ENCODE data around the gene TTC9B.

The TTC9B gene

GRCh38 chr19:40217027-40217810 is 965 bp downstream of the TTC9B start:
- peaks cover 2% of the 10 kb centered on the region for H3K36me3 Mint-ChIP-seq
- no peak overlapping the region for H3K27ac Mint-ChIP-seq
- no peaks in the 10 kb centered on the region for H3K9me3 Mint-ChIP-seq (ENCODE audit: low read depth)
- H3K4me3 Mint-ChIP-seq, result peak overlapping the region; percentile 7
- H3K27me3 Mint-ChIP-seq, result peaks cover 28% of the 10 kb centered on the region
- peaks cover 10% of the 10 kb centered on the region for H3K4me1 Mint-ChIP-seq (ENCODE audit: low read depth)

- Mint-ChIP-seq H3K9me3 (ENCODE audit: low read depth) (no peaks in the 10 kb centered on the region), H3K36me3 (peaks cover 2% of the 10 kb centered on the region), H3K4me3 (peak overlapping the region; percentile 7), H3K27ac (no peak overlapping the region), H3K4me1 (ENCODE audit: low read depth) (peaks cover 6% of the 10 kb centered on the region), H3K27me3 (peaks cover 24% of the 10 kb centered on the region)
Measured at GRCh38 chr19:40216777-40217026, 1.5 kb downstream of the TTC9B start.

- Mint-ChIP-seq H3K36me3 (peaks cover 2% of the 10 kb centered on the region), H3K4me3 (peak overlapping the region; percentile 7), H3K27me3 (peaks cover 23% of the 10 kb centered on the region), H3K27ac (no peak overlapping the region), H3K4me1 (ENCODE audit: low read depth) (peaks cover 6% of the 10 kb centered on the region), H3K9me3 (ENCODE audit: low read depth) (no peaks in the 10 kb centered on the region)
Measured at GRCh38 chr19:40216013-40216776, 2.0 kb downstream of the TTC9B start.

- H3K4me1 Mint-ChIP-seq (ENCODE audit: low read depth), result peaks cover 6% of the 10 kb centered on the region
- peaks cover 18% of the 10 kb centered on the region for H3K27me3 Mint-ChIP-seq
- no peak overlapping the region for H3K4me3 Mint-ChIP-seq
- H3K27ac Mint-ChIP-seq, result no peak overlapping the region
- peaks cover 5% of the 10 kb centered on the region for H3K36me3 Mint-ChIP-seq
- H3K9me3 Mint-ChIP-seq (ENCODE audit: low read depth), result no peaks in the 10 kb centered on the region
Measured at GRCh38 chr19:40214936-40215335, 3.2 kb downstream of the TTC9B start.

GRCh38 chr19:40213882-40214570 is 4.2 kb downstream of the TTC9B start:
- Mint-ChIP-seq H3K36me3 (peaks cover 5% of the 10 kb centered on the region), H3K4me1 (ENCODE audit: low read depth) (peaks cover 6% of the 10 kb centered on the region), H3K9me3 (ENCODE audit: low read depth) (no peaks in the 10 kb centered on the region), H3K27ac (no peak overlapping the region), H3K4me3 (no peak overlapping the region), H3K27me3 (peaks cover 12% of the 10 kb centered on the region)

- H3K9me3 Mint-ChIP-seq (ENCODE audit: low read depth), result no peaks in the 10 kb centered on the region
- H3K4me3 Mint-ChIP-seq, result no peak overlapping the region
- H3K36me3 Mint-ChIP-seq, result peaks cover 5% of the 10 kb centered on the region
Measured at GRCh38 chr19:40213251-40213829, 4.8 kb downstream of the TTC9B start.

GRCh38 chr19:40210889-40211288 is 7.3 kb downstream of the TTC9B start:
- H3K9me3 Mint-ChIP-seq (ENCODE audit: low read depth), result no peaks in the 10 kb centered on the region
- H3K27ac Mint-ChIP-seq, result no peak overlapping the region
- no peaks in the 10 kb centered on the region for H3K27me3 Mint-ChIP-seq
- H3K4me3 Mint-ChIP-seq, result no peak overlapping the region
- H3K36me3 Mint-ChIP-seq, result peaks cover 6% of the 10 kb centered on the region
- H3K4me1 Mint-ChIP-seq (ENCODE audit: low read depth), result no peaks in the 10 kb centered on the region

More at GRCh38 chr19:40213251-40213829, 4.8 kb downstream of the TTC9B start:
- Mint-ChIP-seq H3K27ac (no peak overlapping the region), H3K4me1 (ENCODE audit: low read depth) (peaks cover 5% of the 10 kb centered on the region), H3K27me3 (peaks cover 8% of the 10 kb centered on the region)

GRCh38 chr19:40208602-40209001 is 9.6 kb downstream of the TTC9B start:
- Mint-ChIP-seq H3K27me3 (no peaks in the 10 kb centered on the region), H3K4me3 (no peak overlapping the region), H3K4me1 (ENCODE audit: low read depth) (no peaks in the 10 kb centered on the region), H3K9me3 (ENCODE audit: low read depth) (no peaks in the 10 kb centered on the region), H3K27ac (no peak overlapping the region), H3K36me3 (peaks cover 10% of the 10 kb centered on the region)

- H3K27ac Mint-ChIP-seq, result no peak overlapping the region
- no peaks in the 10 kb centered on the region for H3K4me1 Mint-ChIP-seq (ENCODE audit: low read depth)
- no peaks in the 10 kb centered on the region for H3K9me3 Mint-ChIP-seq (ENCODE audit: low read depth)
- H3K27me3 Mint-ChIP-seq, result no peaks in the 10 kb centered on the region
- peaks cover 10% of the 10 kb centered on the region for H3K36me3 Mint-ChIP-seq
- H3K4me3 Mint-ChIP-seq, result no peak overlapping the region
Measured at GRCh38 chr19:40205760-40206159, 12.4 kb downstream of the TTC9B start.

GRCh38 chr19:40204381-40204780 is 13.8 kb downstream of the TTC9B start:
- Mint-ChIP-seq H3K4me1 (ENCODE audit: low read depth) (no peaks in the 10 kb centered on the region), H3K9me3 (ENCODE audit: low read depth) (no peaks in the 10 kb centered on the region), H3K27ac (no peak overlapping the region), H3K4me3 (no peak overlapping the region), H3K36me3 (peaks cover 9% of the 10 kb centered on the region), H3K27me3 (no peaks in the 10 kb centered on the region)

- Mint-ChIP-seq H3K27me3 (no peaks in the 10 kb centered on the region), H3K4me1 (ENCODE audit: low read depth) (no peaks in the 10 kb centered on the region), H3K4me3 (no peak overlapping the region), H3K36me3 (peaks cover 6% of the 10 kb centered on the region), H3K27ac (no peak overlapping the region), H3K9me3 (ENCODE audit: low read depth) (no peaks in the 10 kb centered on the region)
Measured at GRCh38 chr19:40200341-40201099, 17.7 kb downstream of the TTC9B start.

GRCh38 chr19:40198272-40198990 is 19.8 kb downstream of the TTC9B start:
- Mint-ChIP-seq H3K4me1 (ENCODE audit: low read depth) (peaks cover 12% of the 10 kb centered on the region), H3K36me3 (peaks cover 8% of the 10 kb centered on the region), H3K27ac (no peak overlapping the region), H3K27me3 (no peaks in the 10 kb centered on the region), H3K4me3 (no peak overlapping the region), H3K9me3 (ENCODE audit: low read depth) (no peaks in the 10 kb centered on the region)

GRCh38 chr19:40193587-40193849 is 24.7 kb downstream of the TTC9B start:
- Mint-ChIP-seq H3K36me3 (peaks cover 6% of the 10 kb centered on the region), H3K27ac (no peak overlapping the region), H3K4me1 (ENCODE audit: low read depth) (peaks cover 34% of the 10 kb centered on the region), H3K9me3 (ENCODE audit: low read depth) (no peaks in the 10 kb centered on the region), H3K4me3 (peak overlapping the region; percentile 11), H3K27me3 (no peaks in the 10 kb centered on the region)
